Measurements from ENCODE around the gene WRNIP1.
A peak's percentile ranks its signal among the peaks of the same experiment; 100 is the strongest.

Gene WRNIP1

DNA sequence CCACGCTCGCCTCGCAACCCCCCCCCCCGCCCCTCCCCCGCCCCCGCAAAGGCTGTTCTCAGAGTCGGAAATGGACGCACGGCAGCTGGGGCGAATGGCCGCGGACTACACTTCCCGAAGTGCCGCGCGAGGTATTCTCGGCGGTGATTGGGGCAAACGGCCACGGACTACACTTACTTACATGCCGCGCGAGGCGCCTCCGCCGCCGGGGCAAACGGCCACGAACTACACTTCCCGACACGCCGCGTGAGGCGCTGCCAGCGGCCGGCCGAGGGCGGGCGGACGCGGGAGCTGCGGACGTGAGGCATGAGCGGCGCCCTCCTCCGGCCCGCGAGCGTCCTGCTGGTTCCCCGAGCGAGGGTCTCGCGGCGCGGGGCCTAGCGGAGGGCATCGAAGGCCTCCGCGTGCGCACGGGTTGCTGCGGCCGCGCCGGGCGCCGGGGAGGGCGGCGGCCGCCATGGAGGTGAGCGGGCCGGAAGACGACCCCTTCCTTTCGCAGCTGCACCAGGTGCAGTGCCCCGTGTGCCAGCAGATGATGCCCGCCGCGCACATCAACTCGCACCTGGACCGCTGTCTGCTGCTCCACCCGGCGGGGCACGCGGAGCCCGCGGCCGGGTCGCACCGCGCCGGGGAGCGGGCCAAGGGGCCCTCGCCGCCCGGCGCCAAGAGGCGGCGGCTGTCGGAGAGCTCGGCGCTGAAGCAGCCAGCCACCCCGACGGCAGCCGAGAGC is at the start of gene WRNIP1:
WRNIP1 (plus strand) TSS at position 228 of the 730 bp plus-strand sequence; CDS start at position 458, 230 bp downstream.
- FAIRE-seq: peak; percentile 89
- DNase-seq (ENCODE audit: extremely low spot score, insufficient read length, low read depth): peak; percentile 90

DNA sequence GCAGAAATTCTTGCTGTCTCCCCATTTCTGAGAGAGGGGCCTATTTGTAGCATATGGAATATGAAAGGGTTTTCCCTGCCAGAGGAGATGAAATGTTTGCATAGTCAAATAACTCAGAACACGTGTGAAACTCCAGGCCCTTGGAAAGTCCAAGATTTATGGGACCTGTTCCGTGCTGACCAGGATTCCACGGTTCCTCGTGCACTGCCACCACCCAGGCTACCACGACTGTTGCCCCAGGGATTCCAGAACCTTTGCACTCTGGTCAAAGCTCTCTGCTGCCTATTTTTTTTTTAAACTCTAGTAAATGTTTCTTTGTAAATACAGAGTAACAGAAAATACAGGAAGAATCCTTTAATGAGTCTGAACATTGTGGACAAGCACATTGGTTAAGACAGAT is 49.5 kb upstream of the WRNIP1 start:
- DNase-seq (ENCODE audit: extremely low spot score, insufficient read length, low read depth) (no peak), FAIRE-seq (no peak)

DNA sequence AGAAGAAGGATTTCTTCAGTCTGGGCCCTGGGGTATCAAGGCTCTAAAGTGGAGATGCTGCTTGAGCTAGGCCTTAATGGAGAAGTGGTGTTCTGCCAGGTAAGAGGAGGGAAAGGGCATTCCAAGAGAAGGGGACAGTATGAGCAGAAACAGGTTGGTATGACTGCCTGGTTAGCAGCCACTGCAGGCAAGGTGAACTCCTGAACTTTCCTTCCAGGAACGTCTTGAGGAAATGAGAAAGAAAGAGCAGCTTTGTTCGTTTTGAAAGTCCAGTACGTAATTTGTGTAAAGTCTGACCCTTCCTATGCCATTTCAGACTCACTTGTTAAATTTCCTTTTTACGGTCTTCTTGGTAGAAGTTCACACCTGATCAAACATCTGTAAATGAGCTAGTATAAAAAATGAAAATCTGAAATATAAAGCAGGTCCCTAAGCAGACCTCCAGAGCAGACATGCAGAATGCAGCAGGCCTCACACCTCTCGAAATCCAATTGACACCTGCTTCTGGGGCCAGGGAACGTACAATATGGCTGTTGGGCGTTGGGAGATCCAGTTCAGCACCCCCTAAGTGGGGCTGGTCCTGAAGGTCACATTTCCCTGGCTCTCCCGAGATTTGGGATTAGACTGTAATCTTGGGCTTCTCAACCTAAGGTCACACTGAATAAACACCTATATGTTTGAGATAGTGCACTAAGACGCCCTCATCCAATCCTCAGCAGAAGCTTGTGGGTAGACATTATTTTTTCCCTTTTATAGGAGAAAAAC is 48.1 kb upstream of the WRNIP1 start:
- FAIRE-seq (no peak), DNase-seq (ENCODE audit: extremely low spot score, insufficient read length, low read depth) (no peak)

DNA sequence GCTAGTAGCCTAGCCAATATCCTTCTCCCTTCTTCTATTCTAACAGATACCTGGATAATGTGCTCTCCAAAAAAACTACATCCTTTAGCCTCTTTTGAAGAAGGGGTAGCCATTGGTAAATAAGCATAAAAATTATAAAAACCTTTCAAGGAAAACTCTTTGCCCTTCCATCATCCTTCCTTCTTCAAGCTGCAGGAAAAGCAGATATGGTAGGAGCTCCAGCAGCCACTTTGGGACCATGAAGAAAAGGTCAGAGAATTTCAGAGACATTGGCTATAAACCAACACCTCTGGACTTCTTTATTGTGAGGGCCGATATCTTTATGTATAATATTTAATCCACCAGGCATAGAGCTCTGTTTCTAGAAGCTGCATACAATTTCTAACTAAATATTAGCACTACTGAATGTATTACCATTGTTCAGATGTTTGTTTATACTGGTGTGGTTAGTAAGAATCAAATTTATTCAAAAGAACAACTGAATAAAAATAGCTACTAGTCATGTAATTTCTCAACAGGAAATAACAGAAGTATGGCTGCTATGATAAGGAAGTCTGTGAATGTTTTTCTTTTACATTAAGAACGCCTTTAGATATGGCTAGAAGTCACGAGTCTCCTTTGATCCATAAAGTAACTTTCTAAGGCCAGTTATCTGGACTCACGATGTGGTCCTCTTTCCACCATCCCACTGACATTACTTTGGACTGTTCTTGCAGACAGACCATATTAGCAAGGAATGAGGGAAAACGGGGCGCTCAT is 46.7 kb upstream of the WRNIP1 start:
- FAIRE-seq (no peak), DNase-seq (ENCODE audit: extremely low spot score, insufficient read length, low read depth) (no peak)

DNA sequence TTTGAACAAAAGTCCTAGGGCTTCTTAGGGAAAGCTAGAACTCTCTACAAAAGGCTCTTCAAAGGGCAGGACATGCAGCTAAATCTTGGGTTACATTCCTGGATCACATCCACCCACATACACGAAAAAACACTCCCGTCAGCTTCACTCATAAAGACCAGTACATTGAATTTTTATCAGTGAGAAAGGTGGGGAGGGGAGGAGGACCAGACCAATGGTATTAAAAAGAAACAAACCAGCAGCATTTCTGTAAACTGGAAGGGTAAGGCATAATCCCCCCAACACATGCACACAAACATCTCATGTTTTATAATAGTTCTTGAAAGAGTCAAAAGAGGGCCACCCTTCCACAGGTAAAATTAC is 46.1 kb upstream of the WRNIP1 start:
- no peak for DNase-seq (ENCODE audit: extremely low spot score, insufficient read length, low read depth)
- FAIRE-seq: no peak

DNA sequence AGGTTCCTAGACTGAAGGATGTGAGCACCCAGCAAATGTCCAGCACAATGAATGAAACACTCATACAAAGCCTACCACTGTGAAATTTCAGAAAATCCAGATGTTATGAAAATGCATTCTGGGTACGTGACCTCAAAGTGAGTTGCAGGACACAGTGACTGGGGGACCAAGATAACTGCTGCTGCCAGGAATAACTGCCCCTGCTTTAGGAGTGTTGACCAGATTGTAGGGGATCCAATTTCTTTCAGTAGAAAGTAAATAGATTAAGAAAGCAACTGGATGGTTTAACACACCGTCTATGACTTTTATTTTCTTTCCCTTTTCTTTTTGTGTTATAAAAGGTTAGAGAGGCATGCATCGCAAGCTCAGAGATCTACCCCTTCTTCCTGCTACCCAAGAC is 44.0 kb upstream of the WRNIP1 start:
- no peak for FAIRE-seq
- no peak for DNase-seq (ENCODE audit: extremely low spot score, insufficient read length, low read depth)

DNA sequence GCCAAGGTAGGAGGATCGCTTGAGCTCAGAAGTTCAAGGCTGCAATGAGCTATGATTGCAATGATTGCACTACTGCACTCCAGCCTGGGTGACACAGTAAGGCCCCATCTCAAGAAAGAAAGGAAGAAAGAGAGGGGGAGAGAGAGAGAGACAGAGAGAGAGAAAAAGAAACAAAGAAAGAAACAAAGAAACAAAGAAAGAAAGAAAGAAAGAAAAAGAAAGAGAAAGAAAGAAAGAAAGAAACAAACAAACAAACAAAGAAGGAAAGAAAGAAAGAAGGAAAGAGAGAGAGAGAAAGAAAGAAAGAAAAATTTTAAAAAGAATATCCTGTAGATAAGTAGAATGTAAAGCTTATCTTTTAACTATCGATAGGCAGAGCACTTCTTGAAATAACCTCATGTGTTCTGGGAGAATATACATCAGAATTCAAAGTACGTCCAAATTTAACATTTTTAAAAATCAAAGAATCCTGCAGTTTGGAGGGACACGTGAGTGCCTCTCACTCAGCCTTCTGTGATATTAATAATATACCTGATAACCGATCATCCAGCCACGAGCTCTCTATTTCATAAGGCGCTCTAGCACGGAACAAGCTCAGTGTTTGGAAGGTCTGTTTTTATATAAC is 39.7 kb upstream of the WRNIP1 start:
- FAIRE-seq (no peak), DNase-seq (ENCODE audit: extremely low spot score, insufficient read length, low read depth) (no peak)

DNA sequence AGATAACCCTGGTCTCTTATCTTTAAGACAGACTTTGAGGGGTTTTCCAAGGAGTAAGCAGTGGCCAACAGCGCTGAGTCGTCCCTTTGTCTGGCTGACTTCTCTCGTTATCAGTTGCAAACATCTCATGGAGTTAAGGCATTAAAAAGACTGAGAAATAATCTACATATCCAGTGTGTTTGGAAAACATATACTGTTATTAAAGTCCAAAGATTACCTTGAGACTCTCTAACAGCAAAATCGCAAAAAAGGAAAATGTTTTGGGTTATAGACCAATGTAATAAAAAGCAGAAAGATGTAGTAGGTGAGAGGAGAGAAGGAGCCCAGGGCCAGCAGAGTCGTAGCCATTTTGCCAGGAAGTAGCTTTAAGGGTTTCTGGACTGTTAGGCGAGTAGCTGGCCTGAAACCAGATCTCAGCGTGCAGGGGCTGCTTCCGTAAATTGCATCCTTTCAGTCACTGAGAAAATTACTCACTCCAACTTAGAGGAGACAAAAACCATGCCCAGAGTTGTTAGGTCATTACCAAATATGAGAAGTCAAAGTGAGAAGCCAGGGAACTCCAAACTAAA is 39.1 kb upstream of the WRNIP1 start:
- FAIRE-seq (no peak), DNase-seq (ENCODE audit: extremely low spot score, insufficient read length, low read depth) (peak; percentile 14)

DNA sequence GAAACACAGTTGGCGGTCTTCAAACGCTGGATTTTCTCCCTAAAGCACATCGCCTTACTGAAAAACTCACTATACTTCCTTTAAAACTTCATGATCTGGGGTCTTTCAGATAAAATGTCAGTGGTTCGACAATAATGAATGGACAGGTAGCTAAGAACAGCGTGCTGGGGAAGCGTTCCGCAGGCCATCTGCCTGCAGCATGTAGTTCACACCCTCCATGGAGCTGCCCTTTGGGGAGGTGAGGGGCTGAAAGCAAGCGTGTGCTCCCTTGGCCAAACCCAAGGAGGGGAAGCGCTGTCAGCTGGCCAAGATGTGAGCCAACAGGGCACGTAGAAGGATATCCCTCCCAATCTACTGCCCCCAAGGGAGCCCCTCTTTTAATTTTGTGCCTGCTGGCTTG is 35.3 kb upstream of the WRNIP1 start:
- DNase-seq (ENCODE audit: extremely low spot score, insufficient read length, low read depth): no peak
- no peak for FAIRE-seq

DNA sequence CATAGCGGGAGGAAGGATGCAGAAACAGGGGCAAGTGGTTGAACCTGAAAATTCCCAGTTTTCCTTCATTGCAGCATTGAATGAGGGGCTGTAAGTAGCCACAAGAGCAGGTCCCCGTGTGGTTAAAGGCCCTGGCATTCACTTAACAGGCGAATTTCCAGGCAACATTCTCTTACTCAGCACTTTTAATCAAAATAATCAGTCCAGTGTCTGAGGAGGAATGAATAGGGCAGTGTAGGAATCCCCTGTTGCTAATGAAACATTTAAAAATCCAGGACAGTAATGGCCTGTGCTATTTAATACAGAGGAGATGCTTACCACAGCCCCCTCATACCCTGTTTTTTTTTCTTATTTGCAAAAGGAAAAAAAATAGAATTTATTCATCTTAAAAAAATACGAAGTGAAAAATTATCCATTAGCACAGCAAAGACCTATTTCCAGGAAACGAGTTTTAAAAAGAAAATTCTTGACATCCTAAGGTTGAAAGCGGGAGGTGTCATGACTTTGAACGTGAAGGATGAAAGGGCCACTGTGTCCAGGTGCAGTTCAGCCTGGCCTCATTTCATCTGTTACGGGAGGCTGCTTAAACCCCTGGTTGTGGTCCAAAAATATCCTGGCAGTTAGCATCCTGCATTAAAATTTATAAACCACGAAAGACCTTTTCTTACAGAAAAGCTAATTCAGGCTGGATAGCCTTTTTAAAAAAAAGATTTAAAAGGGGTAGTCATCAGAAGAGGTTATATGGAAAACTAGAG is 34.7 kb upstream of the WRNIP1 start:
- DNase-seq (ENCODE audit: extremely low spot score, insufficient read length, low read depth) (no peak), FAIRE-seq (no peak)

DNA sequence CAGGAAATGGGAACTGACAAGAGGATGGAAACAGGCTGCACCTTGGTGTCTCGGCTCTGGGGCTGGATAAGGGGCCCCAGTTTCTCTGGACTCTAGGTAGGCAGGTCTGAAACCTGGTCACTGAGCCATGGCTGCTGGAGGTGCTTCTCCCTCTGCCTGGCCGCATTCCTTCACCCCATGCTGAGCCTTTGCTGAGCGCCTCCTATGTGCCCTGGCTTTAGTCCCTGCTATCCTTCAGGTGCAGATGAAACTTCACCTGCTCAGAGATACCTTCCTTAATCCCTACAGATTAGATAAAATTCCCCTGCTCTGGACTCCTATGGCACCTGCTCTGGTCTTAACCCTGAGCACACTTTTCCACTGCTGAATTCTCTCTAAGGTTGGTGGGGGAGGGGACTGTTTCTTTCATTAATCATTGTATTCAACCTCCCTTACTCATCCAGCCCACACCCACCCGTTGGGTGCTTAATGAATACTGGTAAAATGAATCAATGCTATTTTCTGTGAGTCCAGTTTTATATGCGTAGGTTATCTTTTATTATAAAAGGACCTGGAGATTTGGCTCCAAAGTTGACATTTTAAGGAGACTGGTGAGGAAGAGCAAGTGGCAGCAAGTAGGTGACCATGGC is 33.8 kb upstream of the WRNIP1 start:
- FAIRE-seq: no peak

DNA sequence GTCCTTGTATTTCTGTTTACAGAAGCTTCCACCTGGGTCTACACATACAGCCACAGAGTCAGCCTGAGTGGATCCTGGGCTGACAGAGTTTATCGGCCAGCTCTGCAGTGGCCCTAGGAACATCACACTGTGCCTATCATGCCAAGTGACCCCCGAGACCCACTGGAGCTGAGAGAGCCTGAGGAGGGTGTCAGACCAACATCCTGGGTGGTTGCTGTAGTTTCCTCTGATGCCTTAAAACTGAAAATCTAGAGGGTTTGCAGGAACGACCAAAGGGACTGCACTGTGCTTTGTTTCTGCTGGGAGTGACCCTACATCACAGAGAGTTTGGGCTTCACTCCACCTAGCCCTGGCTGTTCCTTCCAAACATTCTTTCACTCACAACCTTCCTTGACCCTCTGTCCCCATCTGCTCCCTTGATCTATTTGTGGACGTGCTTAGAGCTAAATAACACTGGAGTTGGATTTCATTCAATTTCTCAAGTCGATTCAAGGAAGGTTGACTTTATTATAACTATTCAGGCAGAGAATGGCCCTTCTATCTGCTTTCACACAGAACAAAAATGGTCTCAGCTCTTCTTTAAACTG is 32.6 kb upstream of the WRNIP1 start:
- no peak for FAIRE-seq

More for the DNA sequence above, 33.8 kb upstream of the WRNIP1 start:
- DNase-seq (ENCODE audit: extremely low spot score, insufficient read length, low read depth): no peak

DNA sequence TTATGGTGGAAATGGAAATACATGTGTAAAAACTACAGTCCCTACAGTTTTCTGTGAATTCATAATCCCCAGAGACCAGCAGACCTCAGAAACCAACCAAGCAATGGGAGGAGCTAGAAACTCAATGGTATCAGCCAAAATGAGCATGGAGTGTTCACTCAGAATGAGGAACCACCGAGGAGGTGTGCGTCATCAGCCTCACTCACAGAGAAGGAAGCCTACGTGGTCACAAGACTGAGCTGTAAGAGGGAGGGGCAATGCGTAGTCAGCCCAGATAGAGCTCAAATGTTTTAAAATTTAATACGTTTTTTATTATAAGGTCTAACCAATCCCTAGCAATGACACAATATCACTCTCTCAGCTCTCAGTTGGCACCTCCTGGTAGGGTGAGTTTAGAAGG is 31.9 kb upstream of the WRNIP1 start:
- DNase-seq (ENCODE audit: extremely low spot score, insufficient read length, low read depth) (peak; percentile 54), FAIRE-seq (peak; percentile 89)

More for the DNA sequence above, 32.6 kb upstream of the WRNIP1 start:
- no peak for DNase-seq (ENCODE audit: extremely low spot score, insufficient read length, low read depth)

DNA sequence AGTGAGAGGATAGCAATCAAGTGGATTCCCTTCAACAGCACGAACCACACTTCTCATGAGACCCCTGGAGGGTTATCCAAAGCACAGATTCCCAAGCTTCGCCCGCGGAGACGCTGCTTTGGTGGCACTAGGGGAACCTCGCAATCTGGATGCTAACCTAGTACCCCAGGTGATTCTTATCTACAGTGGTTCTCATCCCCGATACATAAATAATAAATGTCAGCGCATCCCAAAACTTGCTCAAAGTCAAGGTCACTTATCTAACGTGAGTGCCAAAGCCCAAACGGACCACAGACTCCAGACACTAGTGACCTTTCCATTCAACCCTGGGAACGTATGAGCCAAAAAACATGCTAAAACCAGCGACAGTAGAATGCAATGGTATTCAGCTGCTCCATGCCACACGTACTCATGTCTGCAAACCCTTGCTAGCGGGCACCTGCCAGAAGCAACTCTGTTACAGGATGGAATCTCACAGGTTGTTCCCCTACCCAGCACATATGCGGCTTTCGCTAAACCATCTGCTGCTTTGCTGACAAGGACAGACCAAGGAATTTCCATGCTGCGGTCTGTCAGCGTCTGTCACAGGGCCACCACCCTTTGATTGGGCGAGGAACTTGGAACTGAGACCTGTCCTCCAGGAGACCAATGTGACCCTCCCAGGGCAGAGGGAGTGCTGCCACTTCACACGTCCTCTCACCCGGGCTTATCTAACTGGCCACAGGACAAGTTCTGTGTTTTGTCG is 31.3 kb upstream of the WRNIP1 start:
- DNase-seq (ENCODE audit: extremely low spot score, insufficient read length, low read depth): no peak
- FAIRE-seq: no peak

DNA sequence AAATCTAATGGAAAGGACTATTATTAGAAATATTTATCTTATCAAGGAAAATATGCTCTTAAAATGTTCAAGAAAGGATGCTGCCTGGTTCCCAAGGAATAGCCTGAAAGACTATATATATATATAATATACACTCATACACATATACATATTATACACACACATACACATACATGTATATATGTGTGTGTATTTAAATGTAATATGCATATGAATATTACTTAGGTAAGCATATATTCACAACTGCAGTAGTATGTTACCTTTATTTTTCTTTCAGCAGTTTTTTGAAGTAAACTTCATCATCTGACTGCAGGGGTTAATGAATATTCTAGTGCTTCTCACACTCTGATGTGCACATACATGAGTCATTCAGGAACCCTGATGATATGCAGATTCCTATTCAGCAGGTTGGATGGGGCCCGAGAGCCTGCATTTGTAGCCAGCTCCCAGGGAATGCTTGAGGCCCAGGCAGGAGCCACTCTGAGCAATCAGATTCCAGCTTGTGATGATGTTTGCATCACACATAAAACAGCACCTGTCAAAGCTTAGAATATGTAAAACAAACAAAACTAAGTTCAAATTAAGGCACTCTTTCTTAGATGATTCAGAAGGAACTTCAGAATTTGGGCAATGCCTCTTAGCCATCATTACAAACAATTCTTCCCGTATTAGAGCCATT is 30.6 kb upstream of the WRNIP1 start:
- FAIRE-seq (no peak), DNase-seq (ENCODE audit: extremely low spot score, insufficient read length, low read depth) (no peak)

DNA sequence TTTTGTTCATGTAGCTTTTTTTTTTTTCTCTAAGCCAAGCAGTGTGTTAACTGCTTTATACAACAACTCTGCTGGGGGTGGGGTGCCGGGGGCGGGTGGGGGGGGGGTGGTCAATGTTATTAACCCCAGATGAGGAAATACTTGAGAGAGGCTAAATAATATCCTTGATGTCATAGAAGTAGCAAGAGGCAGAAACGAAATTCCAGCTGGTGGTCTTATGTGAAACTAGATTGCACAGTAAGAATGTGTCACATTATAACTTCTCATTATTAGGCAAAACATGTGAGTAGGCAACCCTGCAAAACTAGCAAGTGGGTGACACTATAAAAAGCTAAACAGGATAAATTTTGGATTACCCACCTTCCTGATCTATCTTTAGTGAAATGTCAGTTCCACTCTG is 27.3 kb upstream of the WRNIP1 start:
- no peak for FAIRE-seq
- DNase-seq (ENCODE audit: extremely low spot score, insufficient read length, low read depth): no peak

DNA sequence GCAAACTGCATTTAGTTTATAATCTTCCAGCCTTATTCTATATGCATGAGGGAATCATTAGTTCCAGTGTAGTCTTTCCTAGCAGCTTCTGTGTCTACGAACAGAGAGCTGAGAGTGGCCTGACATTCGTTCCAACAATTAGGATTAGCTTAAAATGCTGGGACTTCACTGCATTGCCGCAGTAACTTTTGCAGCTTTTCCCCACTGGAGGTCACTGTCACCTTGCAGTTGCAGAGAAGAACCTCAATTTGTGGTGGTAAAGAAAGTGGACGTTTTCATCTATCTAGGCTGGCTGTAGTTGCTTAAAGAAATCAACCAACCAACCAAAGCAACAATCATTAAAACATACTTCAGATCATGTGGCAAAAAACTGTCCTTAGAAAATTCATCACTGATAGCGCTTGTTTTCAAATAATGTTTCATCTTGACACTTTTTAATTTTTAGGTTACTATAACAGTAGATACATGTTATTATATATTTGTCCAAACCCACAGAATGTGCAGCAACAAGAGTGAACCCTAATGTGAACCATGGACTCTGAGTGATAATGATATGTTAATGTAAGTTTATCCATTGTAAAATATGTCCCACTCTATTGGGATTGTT is 26.7 kb upstream of the WRNIP1 start:
- DNase-seq (ENCODE audit: extremely low spot score, insufficient read length, low read depth) (no peak), FAIRE-seq (peak; percentile 72)
